Measurements from ENCODE around the gene TMEM259.

Gene TMEM259

DNA sequence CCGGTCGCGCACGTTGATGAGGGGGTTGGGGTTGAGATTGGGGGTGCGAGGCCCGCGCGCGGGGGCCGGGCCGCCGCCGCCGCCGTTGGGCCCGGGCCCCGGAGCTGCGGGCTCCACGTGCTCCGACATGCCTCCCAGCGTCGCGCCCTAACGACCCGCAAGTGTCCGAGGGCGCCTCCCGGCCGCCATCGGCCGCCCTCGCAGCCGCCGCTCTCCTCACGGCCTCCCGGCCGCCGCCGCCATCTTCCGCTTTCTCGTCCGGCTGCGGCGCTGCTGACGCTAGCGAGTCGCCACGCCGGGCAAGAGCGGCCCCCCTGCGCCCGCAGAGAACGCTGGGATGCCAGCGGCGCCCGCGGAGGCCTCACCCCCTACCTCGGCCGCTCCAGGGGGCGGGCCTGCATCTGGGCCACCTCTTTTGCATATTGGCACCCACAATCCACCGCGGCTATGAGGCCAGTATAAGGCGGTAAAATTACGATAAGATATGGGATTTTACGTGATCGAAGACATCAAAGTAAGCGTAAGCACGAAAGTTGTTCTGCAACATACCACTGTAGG is at the start of gene TMEM259:
Gene TMEM259 (minus strand): TSS at position 256 of the 558 bp plus-strand sequence. CDS start 127 bp downstream, at position 129.
- DNase-seq (ENCODE audit: low read depth), result peak; percentile 93

DNA sequence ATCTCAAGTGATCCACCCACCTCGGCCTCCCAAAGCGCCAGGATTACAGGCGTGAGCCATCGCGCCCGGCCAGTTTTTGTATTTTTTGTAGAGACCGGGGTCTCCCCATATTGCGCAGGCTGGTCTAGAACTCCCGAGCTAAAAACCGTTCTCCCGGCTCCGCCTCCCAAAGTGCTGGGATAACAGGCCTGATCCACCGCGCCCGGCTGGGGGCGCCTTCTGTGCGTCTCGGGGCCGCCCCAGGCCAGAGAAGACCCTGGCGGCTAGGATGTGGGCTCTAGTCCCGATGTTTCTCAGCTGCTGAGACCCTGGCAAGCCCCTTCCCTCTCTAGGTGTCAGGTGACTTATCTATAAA is 49.6 kb upstream of the TMEM259 start:
- DNase-seq (ENCODE audit: low read depth), result no peak

DNA sequence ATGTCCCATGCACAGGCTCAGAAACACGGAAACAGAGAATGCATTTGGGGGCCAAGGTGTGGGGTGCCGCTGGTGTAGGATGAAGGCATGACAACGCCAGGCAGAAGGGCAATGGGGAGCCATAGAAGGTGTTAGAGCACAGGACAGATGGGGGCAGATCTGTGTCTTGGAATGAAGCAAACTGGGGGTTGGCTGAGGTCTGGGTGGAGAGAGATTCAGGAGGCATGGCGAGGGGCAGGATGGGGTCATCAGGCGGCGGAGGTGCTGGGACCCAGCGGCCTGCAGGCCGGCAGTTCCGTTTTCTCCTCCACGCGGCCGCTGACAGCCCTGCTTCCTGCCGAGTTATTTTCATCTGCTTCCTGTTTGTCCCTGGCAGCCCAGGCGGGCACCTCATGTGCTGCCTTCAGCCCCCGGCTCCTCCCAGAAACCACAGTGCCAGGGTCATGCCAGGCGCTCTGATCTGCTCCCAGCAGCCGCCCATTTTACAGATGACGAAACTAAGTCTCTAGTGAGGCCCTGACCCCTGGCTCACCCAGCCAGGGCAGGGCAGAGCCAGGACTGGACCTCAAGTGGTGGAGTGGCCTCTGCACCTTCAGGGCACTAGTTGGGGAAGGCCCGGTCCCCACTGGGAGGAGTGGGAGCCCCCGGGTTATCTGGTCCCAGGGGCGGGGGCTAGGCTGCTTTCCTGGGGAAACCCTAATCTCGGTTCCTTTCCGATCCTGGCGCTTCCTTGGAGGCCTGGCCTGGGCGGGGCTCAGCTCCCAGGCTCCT is 48.3 kb upstream of the TMEM259 start:
- DNase-seq (ENCODE audit: low read depth), result no peak

DNA sequence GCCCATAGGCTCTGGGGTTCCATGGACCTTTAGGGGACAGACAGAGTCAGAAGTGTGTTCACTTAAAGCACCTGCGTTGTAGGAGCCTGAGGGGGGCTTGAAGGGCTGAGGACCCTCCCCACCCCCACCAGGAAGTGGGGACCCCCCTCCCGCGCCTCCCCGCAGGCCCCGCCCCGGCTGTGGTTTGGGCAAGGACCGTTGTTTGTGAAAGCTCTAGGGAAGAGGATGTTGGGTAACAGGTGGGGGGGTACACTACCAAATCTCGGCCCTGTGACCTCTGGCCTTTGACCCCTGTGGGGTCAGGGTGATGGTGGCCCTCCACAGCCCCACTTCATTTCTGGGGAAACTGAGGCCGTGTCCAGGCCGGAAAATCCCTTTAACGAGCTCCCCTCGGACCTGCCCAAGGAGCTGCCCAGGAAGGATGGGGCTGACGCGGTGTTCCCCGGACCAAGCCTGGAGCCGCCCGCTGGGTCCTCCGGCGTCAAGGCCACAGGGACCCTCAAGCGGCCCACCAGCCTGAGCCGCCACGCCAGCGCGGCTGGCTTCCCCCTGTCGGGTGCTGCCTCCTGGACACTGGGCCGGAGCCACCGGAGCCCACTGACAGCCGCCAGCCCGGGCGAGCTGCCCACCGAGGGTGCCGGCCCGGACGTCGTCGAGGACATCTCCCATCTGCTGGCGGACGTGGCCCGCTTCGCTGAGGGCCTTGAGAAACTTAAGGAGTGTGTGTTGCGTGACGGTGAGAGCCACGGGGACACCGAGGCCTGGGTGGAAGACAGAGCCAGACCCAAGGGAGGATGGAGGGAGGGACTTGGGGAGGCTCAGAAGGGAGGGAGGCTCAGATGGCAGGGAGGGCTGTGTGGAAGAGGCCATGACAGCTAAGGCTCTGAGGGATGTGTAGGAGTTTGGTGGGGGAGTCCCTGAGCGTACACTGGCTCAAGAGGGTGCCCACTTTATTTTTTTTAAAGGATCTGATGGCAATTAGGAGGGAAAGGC is 47.4 kb upstream of the TMEM259 start:
- no peak for DNase-seq (ENCODE audit: low read depth)

DNA sequence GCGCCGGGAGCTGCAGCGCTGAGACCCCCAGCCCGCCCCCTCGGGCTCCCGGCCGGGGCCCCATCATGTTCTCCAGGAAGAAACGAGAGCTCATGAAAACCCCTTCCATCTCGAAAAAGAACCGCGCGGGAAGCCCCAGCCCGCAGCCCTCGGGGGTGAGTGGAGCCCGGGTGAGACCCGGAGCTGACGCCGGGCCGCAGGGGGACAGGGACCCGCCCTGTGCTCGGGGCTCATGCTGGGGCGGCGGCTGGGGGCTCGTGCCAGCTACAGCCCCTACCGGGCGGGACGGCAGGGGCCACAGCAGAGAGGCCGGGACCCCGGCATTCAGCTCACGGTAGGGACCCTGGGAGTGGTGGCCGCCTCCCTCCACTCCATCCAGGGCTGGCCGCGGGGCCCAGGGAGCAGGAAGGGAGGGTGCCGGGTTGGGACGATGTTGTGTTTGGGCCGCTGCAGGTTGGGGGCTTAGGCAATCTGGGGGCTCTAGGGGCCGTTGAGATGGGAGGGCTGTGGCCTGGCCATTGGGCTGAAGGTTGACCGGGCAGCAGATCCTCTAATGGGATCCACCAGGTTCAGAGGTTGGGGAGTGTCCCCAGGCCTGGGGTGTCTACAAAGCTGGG is 46.5 kb upstream of the TMEM259 start:
- no peak for DNase-seq (ENCODE audit: low read depth)

DNA sequence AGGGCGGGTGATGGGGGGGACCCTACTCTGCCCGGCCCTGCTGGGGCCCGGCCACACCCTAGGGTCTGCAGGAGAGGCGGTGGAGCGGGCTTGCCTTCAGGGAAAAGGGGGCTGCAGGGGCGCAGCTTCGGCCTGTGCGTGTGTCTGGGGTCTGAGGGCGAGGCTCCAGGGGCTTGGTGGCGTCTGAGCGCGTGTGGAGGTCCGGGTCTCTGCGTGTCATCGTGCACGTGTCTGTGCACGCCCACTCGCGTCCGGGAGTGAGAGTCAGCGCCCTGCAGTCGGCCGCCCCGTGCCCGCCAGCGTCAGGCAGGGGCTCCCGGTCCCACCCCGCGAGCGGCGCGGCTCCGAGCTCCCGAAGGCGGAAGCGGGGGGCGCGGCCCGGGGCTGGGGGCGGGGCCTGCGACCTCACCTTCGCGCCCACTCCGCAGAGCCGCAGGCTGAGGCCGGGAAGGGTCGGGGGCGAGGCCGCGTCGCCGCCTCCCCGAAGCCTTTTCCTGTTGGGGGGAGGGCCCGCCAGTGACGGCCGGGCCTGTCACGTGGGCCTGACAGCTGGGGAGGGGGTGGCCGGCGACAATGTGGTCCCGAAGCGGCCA is 45.9 kb upstream of the TMEM259 start, which contains the start of gene ARHGAP45:
Gene ARHGAP45 (plus strand): TSS at position 420 of the 593 bp plus-strand sequence. CDS start 239 bp downstream, outside the sequence.
- no peak for DNase-seq (ENCODE audit: low read depth)

DNA sequence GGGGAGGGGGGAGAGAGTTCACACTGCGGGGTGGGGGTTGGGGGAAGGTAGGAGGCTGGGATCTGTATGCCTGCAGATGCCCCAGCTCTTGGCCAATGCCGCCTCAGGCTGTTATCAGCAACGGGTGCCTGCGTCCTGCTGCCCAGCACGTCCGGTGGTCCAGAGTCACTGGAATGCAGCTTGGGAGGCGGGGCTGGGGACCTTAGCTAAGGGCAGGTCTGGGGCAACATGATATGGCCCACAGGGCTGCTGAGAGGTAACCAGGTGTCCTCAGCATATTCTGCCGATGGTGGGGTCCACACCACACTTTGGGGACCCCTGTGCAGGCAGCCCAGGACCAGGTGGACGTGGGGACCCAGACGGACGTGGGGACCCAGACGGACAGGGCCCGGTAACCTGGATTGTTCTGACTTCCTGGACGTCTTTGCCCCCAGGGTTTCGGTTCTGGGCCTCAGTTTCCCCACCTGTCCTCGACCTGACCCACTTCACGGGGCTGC is 45.4 kb upstream of the TMEM259 start:
- DNase-seq (ENCODE audit: low read depth), result no peak

DNA sequence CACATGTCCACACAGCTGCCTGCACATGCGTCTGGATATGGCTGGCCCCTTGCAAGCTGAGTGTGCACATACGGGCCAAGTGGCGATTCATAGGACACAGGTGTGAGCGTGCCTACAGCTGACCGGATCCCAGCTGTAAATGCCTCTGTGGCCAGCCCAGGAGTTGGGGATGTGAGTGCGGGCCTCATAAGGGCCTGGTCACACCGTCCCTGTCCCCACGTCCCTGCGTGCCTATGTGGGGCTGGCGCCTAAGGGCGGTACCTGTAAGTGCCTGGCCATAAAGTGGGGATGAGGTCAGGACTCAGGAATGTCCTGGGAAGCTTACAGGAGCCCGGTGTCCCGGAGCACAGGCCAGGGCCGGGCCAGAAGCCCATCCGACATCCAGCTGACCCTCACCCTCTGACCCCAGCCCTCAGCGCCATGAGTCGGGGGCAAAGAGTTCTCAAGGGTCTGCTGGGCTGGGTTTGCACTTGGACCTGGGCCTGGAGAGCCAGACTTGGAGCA is 44.7 kb upstream of the TMEM259 start:
- DNase-seq (ENCODE audit: low read depth), result no peak

DNA sequence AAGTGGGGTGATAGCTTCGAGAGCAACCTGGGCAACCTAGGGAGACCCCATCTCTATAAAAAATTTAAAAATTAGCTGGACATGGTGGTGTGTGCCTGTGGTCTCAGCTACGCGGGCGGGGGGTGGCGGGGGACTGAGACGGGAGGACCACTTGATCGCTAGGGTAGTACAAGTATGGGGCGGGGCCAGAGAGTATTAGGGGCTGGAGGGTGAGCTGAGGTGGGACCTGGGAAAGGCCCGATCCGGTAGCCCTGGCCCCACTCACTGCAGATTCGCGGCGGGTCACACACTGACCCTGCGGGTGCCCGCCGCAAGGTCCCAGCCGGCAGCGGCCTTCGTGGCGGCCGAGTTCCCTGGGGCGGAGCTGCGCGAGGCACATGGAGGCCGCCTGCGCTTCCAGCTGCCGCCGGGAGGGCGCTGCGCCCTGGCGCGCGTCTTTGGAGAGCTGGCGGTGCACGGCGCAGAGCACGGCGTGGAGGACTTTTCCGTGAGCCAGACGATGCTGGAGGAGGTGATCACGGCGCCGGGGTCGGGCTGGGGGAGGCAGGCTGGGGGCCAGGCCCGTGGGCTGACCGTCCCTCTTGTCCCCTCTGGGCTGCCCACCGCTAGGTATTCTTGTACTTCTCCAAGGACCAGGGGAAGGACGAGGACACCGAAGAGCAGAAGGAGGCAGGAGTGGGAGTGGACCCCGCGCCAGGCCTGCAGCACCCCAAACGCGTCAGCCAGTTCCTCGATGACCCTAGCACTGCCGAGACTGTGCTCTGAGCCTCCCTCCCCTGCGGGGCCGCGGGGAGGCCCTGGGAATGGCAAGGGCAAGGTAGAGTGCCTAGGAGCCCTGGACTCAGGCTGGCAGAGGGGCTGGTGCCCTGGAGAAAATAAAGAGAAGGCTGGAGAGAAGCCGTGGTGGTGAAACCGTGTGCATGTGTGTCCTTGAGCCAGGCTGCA is 44.0 kb upstream of the TMEM259 start:
- DNase-seq (ENCODE audit: low read depth), result no peak

DNA sequence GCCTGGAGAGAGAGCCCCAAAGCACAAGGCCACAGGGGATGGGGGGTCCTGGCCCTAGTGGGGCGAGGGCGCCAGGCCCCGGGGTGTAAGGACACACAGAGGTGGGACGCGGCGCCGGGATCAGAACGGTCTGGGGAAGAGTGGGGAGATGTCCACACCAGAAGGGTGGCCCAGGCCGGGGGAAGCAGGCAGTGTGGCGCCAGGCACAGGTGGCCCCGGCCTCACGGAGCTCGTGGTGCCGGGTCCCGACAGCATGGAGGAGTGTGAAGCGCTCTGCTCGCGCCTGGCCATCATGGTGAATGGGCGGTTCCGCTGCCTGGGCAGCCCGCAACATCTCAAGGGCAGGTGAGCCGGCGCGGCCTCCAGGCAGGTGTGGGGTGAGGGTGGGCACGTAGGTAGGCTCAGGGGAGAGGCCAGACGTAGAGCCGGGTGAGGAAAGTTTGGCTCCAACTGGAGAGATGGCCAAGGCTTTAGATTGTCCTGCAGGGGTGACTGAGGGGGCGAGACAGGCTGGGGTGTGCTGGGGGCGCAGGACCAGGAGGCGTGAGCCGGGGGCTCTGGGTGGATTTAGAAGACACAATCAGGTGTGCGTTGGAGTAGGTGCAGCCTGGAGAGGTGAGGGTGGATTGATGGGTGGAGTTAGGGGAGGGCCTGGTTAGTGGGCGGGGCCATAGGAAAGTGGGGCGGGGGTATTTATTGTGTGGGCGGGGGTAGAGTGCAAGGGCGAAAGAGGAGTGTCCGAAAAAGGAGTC is 43.2 kb upstream of the TMEM259 start:
- no peak for DNase-seq (ENCODE audit: low read depth)

DNA sequence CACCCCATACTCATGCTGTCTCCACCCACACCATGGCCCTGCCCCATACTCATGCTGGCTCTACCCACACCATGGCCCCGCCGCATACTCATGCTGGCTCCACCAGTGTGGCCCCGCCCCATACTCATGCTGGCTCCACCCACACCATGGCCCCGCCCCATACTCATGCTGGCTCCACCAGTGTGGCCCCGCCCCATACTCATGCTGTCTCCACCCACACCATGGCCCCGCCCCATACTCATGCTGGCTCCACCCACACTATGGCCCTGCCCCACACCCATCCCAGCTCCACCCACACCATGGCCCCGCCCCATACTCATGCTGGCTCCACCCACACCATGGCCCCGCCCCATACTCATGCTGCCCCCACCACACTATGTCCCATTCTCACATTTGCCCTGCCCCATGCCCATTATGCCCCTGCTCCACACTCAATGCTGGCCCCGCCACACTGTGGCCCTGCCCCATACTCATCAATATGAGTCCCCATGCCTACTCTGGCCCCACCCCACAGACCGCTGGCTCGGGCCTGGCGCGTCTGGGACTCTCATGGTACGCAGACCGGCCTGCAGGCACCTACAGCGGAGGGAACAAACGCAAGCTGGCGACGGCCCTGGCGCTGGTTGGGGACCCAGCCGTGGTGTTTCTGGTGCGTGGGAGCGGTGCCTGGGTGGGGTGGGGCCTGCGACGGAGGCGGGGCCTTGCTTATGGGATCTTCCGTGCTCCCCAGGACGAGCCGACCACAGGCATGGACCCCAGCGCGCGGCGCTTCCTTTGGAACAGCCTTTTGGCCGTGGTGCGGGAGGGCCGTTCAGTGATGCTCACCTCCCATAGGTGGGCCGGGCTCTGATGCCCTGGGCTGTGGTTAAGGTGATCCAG is 42.3 kb upstream of the TMEM259 start:
- DNase-seq (ENCODE audit: low read depth), result no peak

DNA sequence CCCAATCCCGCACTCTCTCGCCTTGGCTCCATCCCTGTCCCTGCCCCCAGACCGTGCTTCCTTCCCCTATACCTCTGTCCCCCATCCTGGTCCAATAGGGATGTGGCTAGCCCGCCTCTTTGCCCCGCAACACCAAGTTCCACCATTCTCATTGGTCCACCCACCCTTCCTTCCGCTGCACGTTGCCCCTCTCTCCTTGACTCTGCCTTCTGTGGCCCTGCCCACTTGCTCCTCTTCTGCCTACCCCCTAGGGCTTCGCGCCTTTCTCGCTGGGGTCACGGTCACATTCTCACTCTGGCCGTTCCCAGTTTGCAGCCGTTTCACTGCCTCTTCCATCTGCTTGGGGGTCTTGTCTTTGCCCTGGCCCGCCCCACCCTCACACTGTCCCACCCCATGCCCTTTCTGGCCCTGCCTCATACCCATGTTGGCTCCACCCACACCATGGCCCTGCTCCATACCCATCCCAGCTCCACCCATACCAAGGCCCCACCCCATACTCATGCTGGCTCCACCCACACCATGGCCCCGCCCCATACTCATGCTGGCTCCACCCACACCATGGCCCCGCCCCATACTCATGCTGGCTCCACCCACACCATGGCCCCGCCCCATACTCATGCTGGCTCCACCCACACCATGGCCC is 41.6 kb upstream of the TMEM259 start:
- DNase-seq (ENCODE audit: low read depth), result no peak

DNA sequence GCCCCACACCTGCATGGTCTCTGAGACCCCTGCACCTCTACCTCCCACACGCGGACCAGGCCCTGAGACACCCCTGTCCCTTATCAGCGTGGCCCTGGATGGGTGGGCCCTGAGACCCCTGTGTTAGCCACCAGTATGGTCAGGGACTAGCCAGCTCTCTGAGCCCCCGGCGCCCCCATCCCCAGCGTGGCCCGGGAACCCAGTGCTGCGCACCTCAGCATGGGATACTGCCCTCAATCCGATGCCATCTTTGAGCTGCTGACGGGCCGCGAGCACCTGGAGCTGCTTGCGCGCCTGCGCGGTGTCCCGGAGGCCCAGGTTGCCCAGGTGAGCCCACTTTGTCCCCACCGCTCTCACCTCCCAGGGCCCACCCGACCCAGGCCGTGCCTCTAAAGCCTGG is 41.1 kb upstream of the TMEM259 start:
- DNase-seq (ENCODE audit: low read depth), result no peak

DNA sequence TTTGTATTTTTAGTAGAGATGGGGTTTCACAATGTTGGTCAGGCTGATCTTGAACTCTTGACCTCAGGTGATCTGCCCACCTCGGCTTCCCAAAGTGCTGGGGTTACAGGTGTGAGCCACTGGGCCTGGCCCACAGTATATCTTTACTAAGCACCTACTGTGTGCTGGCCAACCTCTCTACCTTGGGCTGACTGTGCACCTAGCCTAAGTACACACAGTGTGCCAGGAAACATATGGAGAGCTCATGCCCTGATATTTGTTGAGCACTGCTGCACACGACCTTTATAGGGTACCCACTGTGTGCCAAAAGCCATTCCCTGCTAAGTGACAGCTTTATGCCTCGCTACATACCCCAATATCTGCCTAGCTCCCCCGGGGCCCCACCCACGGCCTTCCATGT is 39.8 kb upstream of the TMEM259 start:
- no peak for DNase-seq (ENCODE audit: low read depth)

DNA sequence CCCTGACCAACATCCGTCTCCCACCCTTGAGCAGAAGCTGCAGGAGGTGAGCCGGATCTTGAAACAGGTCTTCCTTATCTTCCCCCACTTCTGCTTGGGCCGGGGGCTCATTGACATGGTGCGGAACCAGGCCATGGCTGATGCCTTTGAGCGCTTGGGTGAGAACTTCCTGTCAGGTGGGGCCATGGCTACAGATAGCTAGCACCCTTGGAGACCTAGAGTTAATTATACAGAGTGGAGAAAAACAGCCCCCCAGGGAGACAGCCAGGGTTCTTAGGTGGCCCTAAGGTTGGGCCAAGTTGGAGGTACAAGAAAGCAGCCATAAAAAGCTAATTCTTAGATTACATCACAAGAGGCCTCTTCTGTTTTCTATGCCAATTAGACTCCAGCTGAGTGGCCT is 37.2 kb upstream of the TMEM259 start:
- no peak for DNase-seq (ENCODE audit: low read depth)

DNA sequence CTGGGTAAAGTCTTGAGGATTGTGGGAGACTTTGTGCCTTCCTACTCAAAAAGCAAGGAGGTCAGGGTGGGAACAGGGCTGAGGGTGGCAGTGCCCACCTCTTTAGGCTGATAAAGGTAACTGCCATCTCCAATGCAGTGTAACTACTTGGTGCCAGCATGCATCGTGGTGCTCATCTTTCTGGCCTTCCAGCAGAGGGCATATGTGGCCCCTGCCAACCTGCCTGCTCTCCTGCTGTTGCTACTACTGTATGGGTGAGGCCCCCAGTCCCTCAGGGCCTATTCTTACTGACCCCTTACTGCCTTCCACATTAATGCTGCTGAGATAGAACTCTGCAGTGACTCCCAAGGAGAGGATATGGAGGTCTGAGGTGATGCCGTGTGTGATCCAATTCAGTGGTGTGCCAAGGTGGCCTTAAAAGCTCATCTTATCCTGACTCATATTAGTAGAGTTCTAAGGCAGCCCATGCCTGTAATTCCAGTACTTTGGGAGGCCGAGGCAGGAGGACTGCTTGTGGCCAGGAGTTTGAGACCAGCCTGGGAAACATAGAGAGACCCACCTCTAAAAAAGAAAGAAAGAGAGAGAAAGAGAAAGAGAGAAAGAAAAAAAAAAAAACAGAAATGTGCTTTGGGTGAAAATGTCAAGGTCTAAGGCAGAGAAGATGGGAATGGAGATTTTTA is 36.4 kb upstream of the TMEM259 start:
- no peak for DNase-seq (ENCODE audit: low read depth)

DNA sequence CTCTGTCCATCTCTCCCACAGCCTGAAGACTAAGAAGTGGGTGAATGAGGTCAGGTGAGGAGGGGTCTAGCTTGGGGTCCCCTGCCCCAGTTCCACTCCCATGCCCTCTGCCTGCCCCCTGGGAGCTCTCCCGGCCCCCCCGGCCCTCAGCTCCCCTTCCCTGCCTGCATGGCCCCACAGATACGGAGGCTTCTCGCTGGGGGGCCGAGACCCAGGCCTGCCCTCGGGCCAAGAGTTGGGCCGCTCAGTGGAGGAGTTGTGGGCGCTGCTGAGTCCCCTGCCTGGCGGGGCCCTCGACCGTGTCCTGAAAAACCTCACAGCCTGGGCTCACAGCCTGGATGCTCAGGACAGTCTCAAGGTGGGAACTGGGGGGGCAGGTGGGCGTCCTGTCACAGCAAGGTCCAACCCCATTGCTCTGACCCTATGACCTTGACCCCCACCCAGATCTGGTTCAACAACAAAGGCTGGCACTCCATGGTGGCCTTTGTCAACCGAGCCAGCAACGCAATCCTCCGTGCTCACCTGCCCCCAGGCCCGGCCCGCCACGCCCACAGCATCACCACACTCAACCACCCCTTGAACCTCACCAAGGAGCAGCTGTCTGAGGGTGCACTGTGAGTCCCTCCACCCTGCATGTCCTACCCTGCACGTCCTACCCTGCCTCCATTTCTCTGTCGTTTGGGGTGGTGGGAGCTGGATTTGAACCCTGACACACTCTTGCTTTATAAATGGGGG is 35.1 kb upstream of the TMEM259 start:
- no peak for DNase-seq (ENCODE audit: low read depth)
